Measurements from ENCODE around the gene FBXO9.
"Not testable (repeated sequence)": the region's sequence is repeated elsewhere in the genome, so short reads cannot be mapped to it uniquely, and the experiment has no call there.

DNA sequence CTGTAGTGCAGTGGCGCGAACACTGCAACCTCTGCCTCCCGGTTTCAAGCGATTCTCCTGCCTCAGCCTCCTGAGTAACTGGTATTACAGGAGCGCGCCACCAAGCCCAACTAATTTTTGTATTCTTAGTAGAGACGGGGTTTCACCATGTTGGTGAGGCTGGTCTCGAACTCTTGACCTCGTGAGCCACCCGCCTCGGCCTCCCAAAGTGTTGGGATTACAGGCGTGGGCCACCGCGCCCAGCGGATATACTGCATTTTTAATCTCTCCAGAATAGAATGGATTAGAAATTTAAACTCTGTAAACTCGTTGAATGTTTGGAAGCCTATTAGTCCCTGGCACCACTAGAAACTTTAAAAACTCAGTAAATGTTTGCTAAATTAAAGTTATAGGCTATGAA, 949 bp upstream of the FBXO9 start:
- TF ChIP-seq, protein P1, sequence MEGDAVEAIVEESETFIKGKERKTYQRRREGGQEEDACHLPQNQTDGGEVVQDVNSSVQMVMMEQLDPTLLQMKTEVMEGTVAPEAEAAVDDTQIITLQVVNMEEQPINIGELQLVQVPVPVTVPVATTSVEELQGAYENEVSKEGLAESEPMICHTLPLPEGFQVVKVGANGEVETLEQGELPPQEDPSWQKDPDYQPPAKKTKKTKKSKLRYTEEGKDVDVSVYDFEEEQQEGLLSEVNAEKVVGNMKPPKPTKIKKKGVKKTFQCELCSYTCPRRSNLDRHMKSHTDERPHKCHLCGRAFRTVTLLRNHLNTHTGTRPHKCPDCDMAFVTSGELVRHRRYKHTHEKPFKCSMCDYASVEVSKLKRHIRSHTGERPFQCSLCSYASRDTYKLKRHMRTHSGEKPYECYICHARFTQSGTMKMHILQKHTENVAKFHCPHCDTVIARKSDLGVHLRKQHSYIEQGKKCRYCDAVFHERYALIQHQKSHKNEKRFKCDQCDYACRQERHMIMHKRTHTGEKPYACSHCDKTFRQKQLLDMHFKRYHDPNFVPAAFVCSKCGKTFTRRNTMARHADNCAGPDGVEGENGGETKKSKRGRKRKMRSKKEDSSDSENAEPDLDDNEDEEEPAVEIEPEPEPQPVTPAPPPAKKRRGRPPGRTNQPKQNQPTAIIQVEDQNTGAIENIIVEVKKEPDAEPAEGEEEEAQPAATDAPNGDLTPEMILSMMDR (IDR thresholded peaks at IDR 0.05): not testable (repeated sequence)
- TF ChIP-seq EZH2 (IDR thresholded peaks at IDR 0.05): not testable (repeated sequence)

Data from neural progenitor cell (in vitro differentiated cells).